Skin of body (tissue), 2 donors: Measurements from ENCODE around the gene TCEA3. TPM values are rescaled to one million over a fixed set of nuclear protein-coding genes. Genes with fewer than 3 reads are reported as not detected.

Experiments used
- DNase-seq: peaks from one replicate; lab custom pipeline; 2025; lab: John Stamatoyannopoulos, UW
- total RNA-seq: library from RNA; depleted of rRNA; stranded (reverse); fragments of >200 nt; gene quantifications from one replicate; pipeline ENCODE4 v1.2.3, GENCODE V29; 2014

TCEA3 gene
- total RNA-seq, 1 donor from 2014 or later: 66.2 TPM

- DNase-seq: no peak
Measured at GRCh38 chr1:23446661-23447310, 22.2 kb upstream of the TCEA3 start.

GRCh38 chr1:23444596-23445390 lies 20.2 kb upstream of the TCEA3 start:
- DNase-seq: no peak

DNA sequence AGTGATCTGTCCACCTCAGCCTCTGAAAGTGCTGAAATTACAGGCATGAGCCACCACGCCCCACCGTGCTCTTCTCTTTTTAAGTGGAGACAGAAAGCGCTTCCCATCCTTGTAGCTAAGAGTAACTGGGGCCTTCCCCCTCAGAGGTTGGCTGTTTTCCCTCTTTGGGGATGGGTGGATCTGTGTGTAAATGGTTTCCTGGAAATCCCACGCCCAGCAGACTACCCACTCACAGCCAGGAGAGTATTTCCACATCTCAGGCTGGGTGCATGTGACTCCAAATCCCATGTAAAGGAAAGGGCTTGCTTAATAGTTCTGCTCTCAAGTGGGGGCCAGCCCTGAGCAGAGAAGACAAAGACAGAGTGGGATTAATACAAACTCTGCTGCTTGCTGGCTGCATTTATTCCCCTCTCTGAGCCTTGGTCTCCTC lies 19.6 kb upstream of the TCEA3 start:
- peak; percentile 86 for DNase-seq

DNA sequence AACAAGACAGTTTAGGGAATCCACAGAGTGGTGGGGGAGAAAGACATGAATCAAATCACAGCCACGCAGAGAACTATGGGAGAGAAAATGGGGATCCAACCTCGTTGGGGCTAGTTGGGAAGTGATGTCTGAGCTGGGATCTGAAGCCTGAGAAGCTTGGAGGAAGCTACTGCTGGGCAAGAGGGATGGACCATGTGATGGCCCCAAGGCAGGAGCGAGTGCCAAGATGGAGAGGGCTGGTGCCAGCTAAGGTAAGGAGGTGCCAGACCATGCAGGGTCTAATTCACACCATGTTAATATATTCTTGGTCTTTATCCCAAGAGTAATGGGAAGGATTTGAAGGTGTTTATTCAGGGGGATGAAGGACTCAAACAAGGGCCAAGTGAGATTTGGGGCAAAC lies 18.2 kb upstream of the TCEA3 start:
- no peak for DNase-seq

DNA sequence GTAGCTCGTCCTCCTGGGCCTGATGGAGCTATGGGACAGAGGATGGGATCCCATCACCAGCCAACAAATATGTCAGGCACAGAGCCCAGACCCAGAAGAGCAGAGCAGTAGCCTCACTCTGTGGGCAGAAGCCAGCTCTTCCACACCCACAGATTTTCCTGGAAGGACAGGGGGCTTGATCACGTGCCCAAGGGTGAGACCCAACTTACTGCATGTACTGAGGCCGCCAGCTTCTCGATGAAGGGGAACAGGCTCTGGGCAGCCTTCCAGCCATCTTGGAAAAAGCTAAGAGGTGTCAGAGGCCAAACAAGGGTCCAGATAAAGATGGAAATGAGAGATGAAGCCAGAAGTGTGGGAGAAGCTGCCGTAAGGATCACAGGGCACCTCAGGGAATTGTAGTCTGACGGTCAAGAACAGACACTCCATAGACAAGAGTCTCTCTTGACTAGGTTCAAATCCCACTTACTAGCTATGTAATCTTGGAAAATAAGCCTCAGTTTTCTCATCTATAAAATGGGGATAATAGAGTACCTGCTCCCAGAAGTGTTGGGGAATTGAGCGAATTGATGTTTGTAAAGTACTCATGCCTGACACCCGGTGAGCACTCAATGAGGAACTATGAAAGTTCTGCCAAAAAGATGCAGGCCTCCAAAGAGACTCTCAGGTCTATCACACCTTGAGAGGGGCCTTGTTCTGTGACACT lies 17.0 kb upstream of the TCEA3 start:
- peak; percentile 50 for DNase-seq

DNA sequence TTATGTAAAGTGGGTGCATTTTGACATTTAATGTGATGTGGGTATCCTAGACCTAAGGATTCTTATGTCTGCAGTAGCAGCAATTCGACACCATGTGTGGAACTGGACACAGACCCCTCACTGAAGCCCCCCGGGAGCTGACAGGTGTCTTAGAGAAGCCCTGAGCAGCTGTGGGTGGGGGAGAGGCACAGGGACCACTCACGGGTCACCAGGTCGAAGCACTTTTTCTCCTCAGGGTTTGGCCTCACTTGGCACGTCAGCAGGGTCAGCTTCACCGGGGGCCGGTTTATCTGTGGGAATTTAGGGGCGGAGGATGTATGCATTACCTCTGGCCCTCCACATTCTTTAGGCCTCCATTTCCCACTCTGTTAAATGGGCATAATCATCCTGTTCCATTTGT lies 14.0 kb upstream of the TCEA3 start:
- no peak for DNase-seq

DNA sequence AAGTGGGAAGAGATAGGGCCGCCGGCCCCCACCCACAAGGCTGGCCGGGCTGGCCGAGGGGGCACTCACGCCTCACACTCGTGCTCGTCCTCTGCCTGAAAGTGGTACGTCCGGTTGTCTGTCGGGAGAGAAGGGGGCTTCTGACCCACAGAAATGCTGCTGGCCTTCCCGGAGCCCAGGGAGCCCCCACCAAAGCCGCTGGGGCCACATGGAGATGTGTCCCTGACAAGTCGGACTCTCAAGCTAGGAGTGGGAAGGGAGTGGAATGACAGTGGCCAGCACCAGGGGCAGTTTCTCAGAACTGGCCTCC lies 12.8 kb upstream of the TCEA3 start:
- no peak for DNase-seq

GRCh38 chr1:23436520-23437354 lies 12.2 kb upstream of the TCEA3 start:
- no peak for DNase-seq

DNA sequence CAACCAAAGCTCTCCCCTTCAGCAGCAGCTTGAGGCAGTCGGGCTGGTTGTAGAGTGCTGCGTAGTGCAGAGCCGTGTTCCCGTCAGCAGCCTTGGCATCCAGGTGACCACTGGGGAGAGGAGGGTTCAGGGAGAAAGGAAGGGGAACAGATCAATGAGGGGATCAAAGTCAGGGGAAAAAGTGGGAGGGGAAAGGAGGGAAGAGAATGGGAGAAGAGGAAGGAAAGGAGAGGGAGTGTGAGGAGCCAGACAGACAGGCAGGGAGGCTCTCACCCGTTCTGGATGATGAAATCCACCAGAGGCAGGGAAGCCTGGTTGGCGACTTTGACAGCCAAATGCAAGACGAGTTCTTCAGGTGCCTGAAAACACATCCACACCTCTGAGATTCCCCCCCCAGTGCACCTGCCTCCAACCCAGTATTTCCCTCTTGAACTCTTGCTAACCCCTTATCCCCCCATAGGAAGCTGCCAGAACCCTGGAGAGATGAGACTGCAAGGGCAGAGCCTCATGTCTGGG lies 9.8 kb upstream of the TCEA3 start:
- no peak for DNase-seq

GRCh38 chr1:23433122-23433521 lies 8.6 kb upstream of the TCEA3 start:
- DNase-seq: no peak

GRCh38 chr1:23431431-23431830 lies 6.9 kb upstream of the TCEA3 start:
- no peak for DNase-seq

DNA sequence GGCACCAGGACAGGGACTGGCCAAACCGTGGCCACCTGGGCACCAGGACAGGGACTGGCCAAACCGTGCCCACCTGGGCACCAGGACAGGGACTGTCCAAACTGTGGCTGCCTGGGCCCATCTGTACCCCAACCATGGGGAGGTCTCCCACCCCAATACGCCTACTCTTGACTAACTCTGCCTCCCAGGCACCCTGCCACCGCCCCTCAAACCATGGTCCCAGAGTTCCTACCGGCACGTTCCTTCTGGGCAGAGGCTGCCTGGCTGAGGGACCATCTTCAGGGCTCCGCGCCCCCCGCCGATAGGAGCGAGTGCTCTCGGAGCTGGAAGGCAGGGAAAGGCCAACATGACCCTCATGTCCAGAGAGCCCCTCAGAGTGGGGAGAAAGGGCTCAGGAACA lies 6.3 kb upstream of the TCEA3 start:
- no peak for DNase-seq

DNA sequence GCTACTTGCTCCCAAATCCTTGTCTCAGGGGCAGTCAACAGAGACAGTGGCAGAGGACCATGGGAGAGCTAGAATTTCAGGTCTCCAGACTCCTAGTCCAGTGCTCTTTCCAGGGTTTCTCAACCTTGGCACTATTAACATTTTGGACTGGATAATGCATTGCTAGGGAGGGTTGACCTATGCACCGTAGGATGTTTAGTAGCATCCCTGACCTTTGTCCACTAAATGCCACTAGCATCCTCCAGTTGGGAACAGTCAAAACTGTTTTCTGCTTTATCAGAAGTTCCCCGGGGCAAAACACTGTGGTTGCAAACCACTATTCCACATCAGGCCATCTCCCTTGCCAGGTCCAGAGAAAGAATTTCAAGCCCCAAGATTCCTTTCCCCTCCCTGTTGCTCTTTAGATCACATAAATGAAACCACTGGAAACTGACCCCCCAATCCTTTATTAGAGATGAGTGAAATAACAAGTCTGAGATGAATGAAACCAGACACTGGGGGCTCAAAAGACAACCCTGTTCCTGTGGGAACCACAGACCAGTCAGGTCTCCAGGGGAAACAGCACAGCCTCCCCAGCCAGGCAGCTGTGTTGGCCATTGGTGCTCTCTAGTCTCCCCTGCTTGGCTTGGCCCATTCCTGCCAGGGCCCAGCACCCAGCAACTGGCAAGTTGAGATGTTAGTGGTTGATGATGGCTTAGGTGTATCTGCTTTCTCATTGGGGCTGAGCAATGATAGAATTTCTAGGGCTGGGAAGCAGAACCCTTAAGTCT lies 3.8 kb upstream of the TCEA3 start:
- DNase-seq: no peak

DNA sequence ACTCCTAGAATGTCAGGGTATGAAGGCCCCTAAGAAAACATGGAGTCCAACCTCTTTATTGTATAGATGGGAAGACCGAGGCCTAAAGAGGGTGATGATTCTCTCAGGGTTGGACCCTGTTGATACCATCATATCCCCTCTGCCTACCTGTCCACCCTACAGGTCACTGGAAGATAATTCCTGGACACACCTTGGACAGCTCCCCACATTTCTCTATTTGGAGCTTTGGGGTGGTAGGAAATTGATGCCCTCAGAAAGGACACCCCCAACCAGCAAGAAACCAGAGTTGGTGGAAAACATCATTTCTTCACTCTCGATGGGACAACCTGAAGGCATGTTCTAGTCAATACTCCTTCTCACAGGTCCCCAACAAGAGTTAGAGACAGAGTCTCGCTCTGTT lies 3.0 kb upstream of the TCEA3 start:
- no peak for DNase-seq

- no peak for DNase-seq
Measured at GRCh38 chr1:23426828-23427227, 2.3 kb upstream of the TCEA3 start.

DNA sequence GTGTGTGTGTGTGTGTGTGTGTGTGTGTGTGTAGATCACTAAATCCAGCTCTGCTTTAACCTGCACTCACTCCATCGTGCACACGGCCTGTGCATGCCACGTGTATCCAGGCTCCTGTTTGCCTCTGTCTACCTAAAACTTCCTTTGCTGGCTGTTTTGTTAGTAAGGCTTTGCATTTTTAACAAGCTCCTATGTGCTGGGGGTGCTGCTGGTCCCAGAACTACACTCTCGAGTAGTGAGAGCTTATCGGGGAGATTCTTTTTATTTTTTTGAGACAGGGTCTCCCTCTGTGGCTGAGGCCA lies 596 bp upstream of the TCEA3 start:
- no peak for DNase-seq

DNA sequence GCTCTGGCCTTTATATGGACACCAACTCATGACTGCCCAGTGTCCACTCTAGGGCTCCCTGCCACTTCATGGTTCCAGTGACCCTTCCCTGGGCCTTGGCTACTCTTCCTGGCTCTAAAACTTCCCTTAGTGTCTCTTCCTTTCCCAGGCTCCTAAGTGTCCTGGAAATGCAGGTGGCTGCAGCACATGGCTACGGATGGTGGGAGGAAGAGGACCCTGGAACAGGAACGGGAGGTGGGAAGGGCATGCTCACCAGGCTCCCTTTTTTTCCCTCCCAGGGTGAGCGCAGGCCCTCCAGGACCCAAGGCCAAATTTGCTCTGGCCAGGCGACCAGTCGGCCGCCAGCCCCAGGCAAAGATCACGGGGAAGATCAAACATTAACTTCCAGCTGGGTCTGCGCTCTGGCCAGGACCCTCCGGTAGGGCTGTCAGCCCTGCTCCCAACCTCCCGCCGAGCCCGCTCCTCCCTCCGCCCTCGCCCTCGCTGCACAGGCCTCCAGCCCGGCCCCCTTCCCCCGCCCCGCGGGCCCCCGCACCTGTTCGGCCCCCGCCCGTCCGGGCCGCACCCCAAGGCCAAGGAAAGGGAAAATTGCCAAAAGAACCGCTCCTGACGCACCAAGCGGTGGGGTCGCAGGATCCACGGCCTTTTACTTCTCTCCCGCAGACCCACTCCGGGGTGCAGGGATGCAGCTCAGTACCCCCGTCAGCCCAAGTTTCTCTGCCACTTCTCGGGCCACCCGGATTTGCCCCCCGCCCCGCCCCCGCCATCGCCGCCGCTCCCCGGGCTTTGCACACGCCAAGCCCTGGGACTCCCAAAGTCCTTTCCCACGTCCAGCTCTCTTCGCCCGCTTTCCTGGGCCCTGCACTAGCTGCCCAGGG lies 894 bp downstream of the TCEA3 start:
- peak; percentile 52 for DNase-seq

DNA sequence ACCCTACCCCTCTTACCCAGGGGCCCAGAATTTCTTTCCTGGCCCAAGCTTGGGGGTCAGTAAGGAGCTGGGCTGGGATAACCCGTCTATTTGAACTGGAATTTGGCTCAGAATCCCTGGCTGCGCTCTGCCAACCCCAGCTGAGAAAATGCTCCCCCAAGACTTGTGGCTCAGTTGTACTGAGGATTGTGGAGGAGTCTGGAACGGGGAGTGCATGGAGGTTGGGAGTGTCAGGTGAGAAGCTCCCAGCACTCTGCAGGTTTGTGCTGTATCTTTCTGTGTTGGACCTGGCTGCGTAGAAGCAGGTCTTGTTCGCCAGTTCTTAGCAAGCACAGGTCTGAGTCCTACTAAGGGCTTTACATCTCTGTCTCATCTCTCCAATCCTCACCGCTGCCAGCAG lies 1.6 kb downstream of the TCEA3 start:
- peak; percentile 37 for DNase-seq

DNA sequence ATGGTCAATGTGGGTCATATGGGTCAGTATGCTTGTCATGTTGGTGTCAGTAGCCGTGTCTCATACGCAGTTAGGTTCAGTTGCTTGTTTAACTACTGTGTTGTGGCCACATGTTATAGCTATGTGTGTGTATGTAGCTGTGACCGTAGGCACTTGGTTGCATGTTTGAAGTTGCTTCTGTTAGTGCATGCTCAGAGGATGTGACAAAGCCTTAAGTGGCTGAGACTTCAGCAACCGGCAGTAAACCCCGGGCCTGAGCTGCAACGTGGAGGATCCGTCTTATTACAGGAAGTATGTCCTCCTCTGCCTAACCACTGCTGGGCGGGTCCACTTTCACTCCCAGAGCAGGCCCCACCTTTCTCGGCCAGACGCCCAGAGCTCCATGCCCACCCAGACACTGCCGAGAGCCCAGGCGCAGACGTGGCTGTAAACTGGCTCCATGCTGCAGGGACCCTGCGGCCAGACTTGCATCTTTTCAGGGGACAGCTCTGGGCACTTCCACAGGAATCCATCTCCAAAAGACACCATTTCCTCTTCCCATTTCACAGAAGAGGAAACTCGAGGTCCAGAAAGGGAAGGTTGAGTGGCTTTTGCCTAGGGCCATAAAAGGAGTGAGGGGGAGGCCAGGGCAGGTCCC lies 2.2 kb downstream of the TCEA3 start:
- DNase-seq: peak; percentile 92
